ENCODE data around the gene CHID1.

CHID1 gene

DNA sequence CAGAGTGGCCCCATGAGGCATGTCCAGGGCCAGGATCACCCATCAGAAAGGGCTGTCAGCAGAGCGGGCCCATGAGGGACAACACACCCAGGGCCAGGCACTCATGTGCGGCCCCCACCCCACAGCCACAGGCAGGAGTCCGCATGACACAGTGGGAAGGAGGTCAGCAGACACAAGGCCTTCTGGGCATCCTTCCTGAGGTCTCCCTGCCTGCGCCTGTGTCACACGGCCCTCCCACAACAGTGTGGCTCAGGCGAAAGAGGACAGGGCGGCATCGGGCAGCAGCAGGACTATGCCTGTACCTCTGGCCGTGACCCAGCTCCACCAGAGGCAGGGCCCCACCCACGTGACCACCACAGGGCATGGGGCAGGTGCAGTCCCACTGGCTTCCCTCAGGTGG, 27.1 kb downstream of the CHID1 start:
- no peak overlapping the region for H3K4me3 ChIP-seq (replicated peaks; ENCODE audit: low read depth, low read length)
- no peak for TF ChIP-seq CTCF (IDR thresholded peaks at IDR 0.05; ENCODE audit: low read depth, low read length, missing control alignments)
- DNase-seq (ENCODE audit: extremely low read depth, low read depth), result no peak

GRCh38 chr11:882596-882995, 28.0 kb downstream of the CHID1 start:
- H3K4me3 ChIP-seq (replicated peaks; ENCODE audit: low read depth, low read length), result no peak overlapping the region
- no peak for DNase-seq (ENCODE audit: extremely low read depth, low read depth)
- TF ChIP-seq CTCF (IDR thresholded peaks at IDR 0.05; ENCODE audit: low read depth, low read length, missing control alignments), result no peak

GRCh38 chr11:880447-880846, 30.2 kb downstream of the CHID1 start:
- TF ChIP-seq CTCF (IDR thresholded peaks at IDR 0.05; ENCODE audit: low read depth, low read length, missing control alignments), result no peak
- no peak for DNase-seq (ENCODE audit: extremely low read depth, low read depth)
- H3K4me3 ChIP-seq (replicated peaks; ENCODE audit: low read depth, low read length), result no peak overlapping the region

- H3K4me3 ChIP-seq (replicated peaks; ENCODE audit: low read depth, low read length), result no peak overlapping the region
- no peak for DNase-seq (ENCODE audit: extremely low read depth, low read depth)
- no peak for TF ChIP-seq CTCF (IDR thresholded peaks at IDR 0.05; ENCODE audit: low read depth, low read length, missing control alignments)
Measured at GRCh38 chr11:877565-877964, 33.0 kb downstream of the CHID1 start.

DNA sequence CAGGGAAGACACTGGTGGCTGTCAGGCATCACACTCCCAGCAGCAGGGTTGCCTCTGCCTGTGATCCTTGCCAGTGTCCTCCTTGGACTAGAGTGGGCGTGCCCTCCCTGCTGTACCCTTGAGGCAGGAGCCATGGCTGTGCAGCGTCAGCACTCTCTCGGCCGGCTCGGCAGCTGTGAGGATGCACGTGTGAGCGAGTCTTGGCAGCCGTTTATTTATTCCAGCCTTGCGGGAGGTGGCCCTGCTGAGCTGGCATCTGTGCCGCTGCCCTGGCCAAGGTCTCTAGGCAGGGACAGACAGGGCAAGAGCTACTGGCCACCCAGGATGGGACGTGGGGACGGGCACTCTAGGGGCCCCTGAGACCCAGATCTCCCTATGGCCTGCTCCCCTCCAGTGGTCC, 34.1 kb downstream of the CHID1 start:
- no peak overlapping the region for H3K4me3 ChIP-seq (replicated peaks; ENCODE audit: low read depth, low read length)
- DNase-seq (ENCODE audit: extremely low read depth, low read depth), result no peak
- TF ChIP-seq CTCF (IDR thresholded peaks at IDR 0.05; ENCODE audit: low read depth, low read length, missing control alignments), result no peak

- no peak for DNase-seq (ENCODE audit: extremely low read depth, low read depth)
- TF ChIP-seq CTCF (IDR thresholded peaks at IDR 0.05; ENCODE audit: low read depth, low read length, missing control alignments), result no peak
- H3K4me3 ChIP-seq (replicated peaks; ENCODE audit: low read depth, low read length), result no peak overlapping the region
Measured at GRCh38 chr11:875769-876301, 34.8 kb downstream of the CHID1 start.

DNA sequence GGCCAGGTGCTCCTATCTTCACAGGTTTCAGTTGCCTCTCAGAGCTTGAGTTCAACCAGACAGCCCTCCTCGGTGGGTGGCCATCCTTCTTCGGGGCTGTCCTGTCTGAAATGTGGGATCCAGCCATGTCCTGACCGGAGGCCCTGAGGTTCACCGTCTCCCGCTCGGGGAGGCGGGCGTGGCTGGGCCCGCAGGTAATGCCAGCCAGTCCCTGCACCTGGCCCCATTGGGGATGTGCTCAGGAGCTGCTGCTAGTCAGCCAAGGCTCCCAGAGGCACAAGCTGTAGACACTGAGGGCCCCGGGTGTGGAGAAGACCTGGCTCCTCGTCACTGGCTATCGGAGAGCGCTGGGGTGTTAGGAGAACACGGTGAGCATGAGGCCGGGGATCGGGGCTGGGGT, 35.4 kb downstream of the CHID1 start:
- H3K4me3 ChIP-seq (replicated peaks; ENCODE audit: low read depth, low read length), result no peak overlapping the region
- no peak for TF ChIP-seq CTCF (IDR thresholded peaks at IDR 0.05; ENCODE audit: low read depth, low read length, missing control alignments)
- DNase-seq (ENCODE audit: extremely low read depth, low read depth), result no peak

Measured in HFF-Myc (cell line).